SK-N-MC (cell line): Measurements from ENCODE around the gene ITPR2.

Experiments used
- EZH2 ChIP-seq: fragments of 200-600 bp; sonication (generic); IDR thresholded peaks from one replicate; pipeline ENCODE4 v1.6.1; 2017; ENCODE audit warnings: antibody characterized with exemption
- POLR2AphosphoS5 ChIP-seq: IDR thresholded peaks from 2 replicates; pipeline ENCODE4 v1.6.1; 2012; ENCODE audit warnings: mild to moderate bottlenecking, low read depth, low read length, borderline replicate concordance

DNA sequence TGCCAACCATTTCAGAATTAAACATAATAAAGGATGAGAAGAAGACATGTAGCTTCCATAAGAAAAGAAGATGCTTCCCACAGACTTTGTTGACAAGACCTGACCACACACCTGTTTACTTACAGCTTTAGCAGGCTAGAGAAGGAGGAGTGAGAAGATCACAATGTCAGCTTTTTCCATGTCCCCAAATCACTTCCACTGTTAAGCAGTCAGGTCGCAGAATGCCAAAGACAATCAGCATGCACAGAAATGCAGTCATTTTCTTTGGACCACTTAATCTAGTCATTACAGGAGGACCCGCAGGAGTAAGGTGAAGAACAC is 322.7 kb downstream of the ITPR2 start:
- TF ChIP-seq POLR2AphosphoS5, result no peak
- no peak for TF ChIP-seq EZH2
